ENCODE measurements around the gene KLHL10. TPM values are rescaled to one million over a fixed set of nuclear protein-coding genes. Genes with fewer than 3 reads are reported as not detected.

Gene KLHL10
- total and polyA plus RNA-seq, 9 of the 15 experiments (the other 6 are each of a cell fraction or from before 2014, with no cell fraction given): 0.06 to 0.56 (median 0.12) TPM; not detected in 5

DNA sequence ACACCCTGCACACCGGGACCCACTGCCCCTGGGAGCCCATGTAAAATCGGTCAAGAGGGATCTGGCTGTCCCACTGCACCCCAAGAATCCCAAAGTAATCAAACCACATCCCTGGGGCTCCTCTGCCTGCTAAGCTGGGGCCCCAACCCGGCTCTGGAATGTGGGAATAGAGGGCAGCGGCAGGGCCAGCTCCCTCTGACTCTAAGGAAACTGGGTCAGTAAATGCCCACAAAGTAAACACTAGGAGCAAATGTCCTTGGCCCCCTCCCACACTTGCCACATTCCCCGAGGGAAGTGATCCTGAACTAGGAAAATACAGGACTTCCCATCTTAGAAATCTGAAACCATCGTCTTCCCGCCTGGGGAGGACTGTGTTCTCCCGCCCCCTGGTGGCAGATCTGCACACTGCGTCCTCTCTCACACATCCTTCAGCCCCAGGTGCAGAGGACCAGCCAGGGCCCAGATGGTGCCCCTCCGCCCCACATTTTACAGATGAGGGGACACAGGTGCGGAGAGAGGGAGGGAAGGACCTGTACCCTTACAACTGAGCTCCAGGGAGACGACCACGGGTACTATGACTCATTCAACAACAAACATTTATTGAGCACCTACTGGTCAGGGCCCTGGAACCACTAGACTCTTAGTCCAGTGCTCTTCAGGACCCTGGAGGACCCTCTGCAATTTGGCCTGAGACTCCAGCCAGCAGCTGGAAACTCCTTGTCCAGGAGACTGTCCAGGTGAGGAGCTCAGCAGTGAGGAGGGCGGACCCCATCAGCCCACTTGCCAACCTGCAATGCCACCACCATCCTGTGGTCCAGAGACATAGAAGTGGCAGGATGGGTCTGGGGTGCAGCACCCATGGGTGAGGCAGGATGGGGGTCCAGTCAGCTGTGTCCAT is 36.0 kb upstream of the KLHL10 start (continued):
- TF ChIP-seq, protein P1, sequence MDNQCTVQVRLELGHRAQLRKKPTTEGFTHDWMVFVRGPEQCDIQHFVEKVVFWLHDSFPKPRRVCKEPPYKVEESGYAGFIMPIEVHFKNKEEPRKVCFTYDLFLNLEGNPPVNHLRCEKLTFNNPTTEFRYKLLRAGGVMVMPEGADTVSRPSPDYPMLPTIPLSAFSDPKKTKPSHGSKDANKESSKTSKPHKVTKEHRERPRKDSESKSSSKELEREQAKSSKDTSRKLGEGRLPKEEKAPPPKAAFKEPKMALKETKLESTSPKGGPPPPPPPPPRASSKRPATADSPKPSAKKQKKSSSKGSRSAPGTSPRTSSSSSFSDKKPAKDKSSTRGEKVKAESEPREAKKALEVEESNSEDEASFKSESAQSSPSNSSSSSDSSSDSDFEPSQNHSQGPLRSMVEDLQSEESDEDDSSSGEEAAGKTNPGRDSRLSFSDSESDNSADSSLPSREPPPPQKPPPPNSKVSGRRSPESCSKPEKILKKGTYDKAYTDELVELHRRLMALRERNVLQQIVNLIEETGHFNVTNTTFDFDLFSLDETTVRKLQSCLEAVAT (IDR thresholded peaks at IDR 0.05): no peak
- TF ChIP-seq TEAD4 (IDR thresholded peaks at IDR 0.05; ENCODE audit: low read length) (0 out of 2 replicates have a peak, but pooled peaks have one; percentile 37), TEAD4 (CRISPR knock-in tag; IDR thresholded peaks at IDR 0.05; ENCODE audit: borderline replicate concordance) (no peak), ZNF707 (CRISPR knock-in tag; conservative IDR thresholded peaks at IDR 0.05) (no peak), SPI1 (IDR thresholded peaks at IDR 0.05; ENCODE audit: borderline replicate concordance, low read depth, low read length) (peak; percentile 37; the same call in 1 of the 2 replicates), STAG1 (CRISPR knock-in tag; IDR thresholded peaks at IDR 0.05; ENCODE audit: borderline replicate concordance) (peak; percentile 67; the same call in 1 of the 2 replicates), ZNF384 (IDR thresholded peaks at IDR 0.05; ENCODE audit: low read depth, low read length) (0 out of 2 replicates have a peak, but pooled peaks have one; percentile 30), ZNF239 (CRISPR knock-in tag; IDR thresholded peaks at IDR 0.05) (no peak), CC2D1A (IDR thresholded peaks at IDR 0.05) (peak; percentile 91), SRSF7 (optimal IDR thresholded peaks at IDR 0.05; ENCODE audit: low read depth, low read length) (no peak), ARID2 (IDR thresholded peaks at IDR 0.05) (peak; percentile 97), YY1 (IDR thresholded peaks at IDR 0.05; ENCODE audit: borderline replicate concordance in 1 of 3, control insufficient read depth in 1 of 3, extremely low read depth in 1 of 3, insufficient read depth in 3 of 3, insufficient read length in 1 of 3, insufficient replicate concordance in 2 of 3, low read depth in 1 of 3, low read length in 2 of 3) (peak in 1 of 3 experiments; percentile 24), KAT7 (CRISPR knock-in tag; IDR thresholded peaks at IDR 0.05; ENCODE audit: borderline replicate concordance) (no peak)
- TF ChIP-seq, protein P2, sequence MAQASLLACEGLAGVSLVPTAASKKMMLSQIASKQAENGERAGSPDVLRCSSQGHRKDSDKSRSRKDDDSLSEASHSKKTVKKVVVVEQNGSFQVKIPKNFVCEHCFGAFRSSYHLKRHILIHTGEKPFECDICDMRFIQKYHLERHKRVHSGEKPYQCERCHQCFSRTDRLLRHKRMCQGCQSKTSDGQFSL (CRISPR knock-in tag; IDR thresholded peaks at IDR 0.05): no peak
- TF ChIP-seq, protein P2 (tag; IDR thresholded peaks at IDR 0.05): no peak
- TF ChIP-seq, protein P3, sequence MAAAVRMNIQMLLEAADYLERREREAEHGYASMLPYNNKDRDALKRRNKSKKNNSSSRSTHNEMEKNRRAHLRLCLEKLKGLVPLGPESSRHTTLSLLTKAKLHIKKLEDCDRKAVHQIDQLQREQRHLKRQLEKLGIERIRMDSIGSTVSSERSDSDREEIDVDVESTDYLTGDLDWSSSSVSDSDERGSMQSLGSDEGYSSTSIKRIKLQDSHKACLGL (CRISPR knock-in tag; IDR thresholded peaks at IDR 0.05; ENCODE audit: borderline replicate concordance, poor library complexity, severe bottlenecking): no peak
- TF ChIP-seq, protein P4, sequence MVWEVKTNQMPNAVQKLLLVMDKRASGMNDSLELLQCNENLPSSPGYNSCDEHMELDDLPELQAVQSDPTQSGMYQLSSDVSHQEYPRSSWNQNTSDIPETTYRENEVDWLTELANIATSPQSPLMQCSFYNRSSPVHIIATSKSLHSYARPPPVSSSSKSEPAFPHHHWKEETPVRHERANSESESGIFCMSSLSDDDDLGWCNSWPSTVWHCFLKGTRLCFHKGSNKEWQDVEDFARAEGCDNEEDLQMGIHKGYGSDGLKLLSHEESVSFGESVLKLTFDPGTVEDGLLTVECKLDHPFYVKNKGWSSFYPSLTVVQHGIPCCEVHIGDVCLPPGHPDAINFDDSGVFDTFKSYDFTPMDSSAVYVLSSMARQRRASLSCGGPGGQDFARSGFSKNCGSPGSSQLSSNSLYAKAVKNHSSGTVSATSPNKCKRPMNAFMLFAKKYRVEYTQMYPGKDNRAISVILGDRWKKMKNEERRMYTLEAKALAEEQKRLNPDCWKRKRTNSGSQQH (CRISPR knock-in tag; IDR thresholded peaks at IDR 0.05): no peak
- TF ChIP-seq, protein P5, sequence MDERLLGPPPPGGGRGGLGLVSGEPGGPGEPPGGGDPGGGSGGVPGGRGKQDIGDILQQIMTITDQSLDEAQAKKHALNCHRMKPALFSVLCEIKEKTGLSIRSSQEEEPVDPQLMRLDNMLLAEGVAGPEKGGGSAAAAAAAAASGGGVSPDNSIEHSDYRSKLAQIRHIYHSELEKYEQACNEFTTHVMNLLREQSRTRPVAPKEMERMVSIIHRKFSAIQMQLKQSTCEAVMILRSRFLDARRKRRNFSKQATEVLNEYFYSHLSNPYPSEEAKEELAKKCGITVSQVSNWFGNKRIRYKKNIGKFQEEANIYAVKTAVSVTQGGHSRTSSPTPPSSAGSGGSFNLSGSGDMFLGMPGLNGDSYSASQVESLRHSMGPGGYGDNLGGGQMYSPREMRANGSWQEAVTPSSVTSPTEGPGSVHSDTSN (CRISPR knock-in tag; IDR thresholded peaks at IDR 0.05; ENCODE audit: low read depth): no peak
- TF ChIP-seq, protein P5 (tag; conservative IDR thresholded peaks at IDR 0.05; ENCODE audit: low read depth): no peak

Data from K562 (cell line).